SK-N-SH treated with all-trans-retinoic acid at 6 μM for 48 hours (cell line): Measurements from ENCODE around the gene LCN9.

ENCODE experiments used
- ATAC-seq: fragments of 200-7000 bp; cut with Tn5 transposase; 3 replicates; pipeline ENCODE4 v1.9.1; 2020; ENCODE audit warnings: mild to moderate bottlenecking, moderate library complexity
- ARNTL ChIP-seq: fragments of 450-650 bp; formaldehyde crosslinking; IDR thresholded peaks from 2 replicates; pipeline ENCODE4 v1.5.0; 2020; ENCODE audit warnings: low read depth, mild to moderate bottlenecking, moderate library complexity, borderline replicate concordance
- BACH2 ChIP-seq: fragments of 250-450 bp; sonication (Bioruptor Pico); IDR thresholded peaks from 2 replicates; pipeline ENCODE4 v1.9.0; 2021; ENCODE audit warnings: mild to moderate bottlenecking, borderline replicate concordance
- CSDC2 ChIP-seq: fragments of 250-450 bp; sonication (Bioruptor Pico); IDR thresholded peaks from 2 replicates; pipeline ENCODE4 v1.5.0; 2020; ENCODE audit warnings: mild to moderate bottlenecking, moderate library complexity
- ESRRG ChIP-seq: fragments of 250-450 bp; sonication (Bioruptor Pico); IDR thresholded peaks from 2 replicates; pipeline ENCODE4 v1.6.1; 2021; ENCODE audit warnings: mild to moderate bottlenecking
- GLIS3 ChIP-seq: fragments of 250-450 bp; sonication (Bioruptor Pico); IDR thresholded peaks from 2 replicates; pipeline ENCODE4 v1.5.0; 2020; ENCODE audit warnings: mild to moderate bottlenecking, moderate library complexity
- ISL1 ChIP-seq: fragments of 250-450 bp; sonication (Bioruptor Pico); IDR thresholded peaks from 2 replicates; pipeline ENCODE4 v2.1.2; 2022; ENCODE audit warnings: mild to moderate bottlenecking, moderate library complexity
- PPARA ChIP-seq: fragments of 250-450 bp; sonication (Bioruptor Pico); IDR thresholded peaks from 2 replicates; pipeline ENCODE4 v1.5.0; 2020; ENCODE audit warnings: mild to moderate bottlenecking, borderline replicate concordance
- RARB ChIP-seq: fragments of 250-450 bp; sonication (Bioruptor Pico); IDR thresholded peaks from 2 replicates; pipeline ENCODE4 v1.8.0; 2021; ENCODE audit warnings: mild to moderate bottlenecking, moderate library complexity
- SNAI2 ChIP-seq: fragments of 250-450 bp; sonication (Bioruptor Pico); IDR thresholded peaks from 2 replicates; pipeline ENCODE4 v1.5.0; 2020; ENCODE audit warnings: mild to moderate bottlenecking, moderate library complexity
- TCF4 ChIP-seq: fragments of 250-450 bp; sonication (Bioruptor Pico); IDR thresholded peaks from 2 replicates; pipeline ENCODE4 v1.8.0; 2021; ENCODE audit warnings: mild to moderate bottlenecking, moderate library complexity, borderline replicate concordance
- ZC3H10 ChIP-seq: fragments of 250-450 bp; sonication (Bioruptor Pico); IDR thresholded peaks from 2 replicates; pipeline ENCODE4 v1.5.1; 2021; ENCODE audit warnings: mild to moderate bottlenecking, moderate library complexity
- ZFP3 ChIP-seq: fragments of 250-450 bp; sonication (Bioruptor Pico); IDR thresholded peaks from 2 replicates; pipeline ENCODE4 v1.5.0; 2020; ENCODE audit warnings: mild to moderate bottlenecking, moderate library complexity
- ZFP30 ChIP-seq: fragments of 450-650 bp; formaldehyde crosslinking; IDR thresholded peaks from 2 replicates; pipeline ENCODE4 v1.5.0; 2022; ENCODE audit warnings: mild to moderate bottlenecking, moderate library complexity
- ZNF565 ChIP-seq: fragments of 450-650 bp; formaldehyde crosslinking; conservative IDR thresholded peaks from 2 replicates; pipeline ENCODE4 v1.5.0; 2020; ENCODE audit warnings: low read depth, mild to moderate bottlenecking, moderate library complexity
- ZNF70 ChIP-seq: fragments of 450-650 bp; formaldehyde crosslinking; IDR thresholded peaks from 2 replicates; pipeline ENCODE4 v1.5.0; 2020; ENCODE audit warnings: mild to moderate bottlenecking, moderate library complexity
- ZNF8 ChIP-seq: fragments of 450-650 bp; formaldehyde crosslinking; IDR thresholded peaks from 2 replicates; pipeline ENCODE4 v1.5.0; 2020; ENCODE audit warnings: mild to moderate bottlenecking, moderate library complexity
- TF ChIP-seq, protein P1 (sequence below): fragments of 250-450 bp; sonication (Bioruptor Pico); IDR thresholded peaks from 2 replicates; pipeline ENCODE4 v1.8.0; 2020; ENCODE audit warnings: mild to moderate bottlenecking, moderate library complexity, borderline replicate concordance
- TF ChIP-seq, protein P2 (sequence below): fragments of 250-450 bp; sonication (Bioruptor Pico); IDR thresholded peaks from 2 replicates; pipeline ENCODE4 v1.5.1; 2020; ENCODE audit warnings: low read depth, mild to moderate bottlenecking, moderate library complexity
- TF ChIP-seq, protein P3 (sequence below): fragments of 250-450 bp; sonication (Bioruptor Pico); IDR thresholded peaks from 2 replicates; pipeline ENCODE4 v1.8.0; 2021; ENCODE audit warnings: low read depth, mild to moderate bottlenecking, moderate library complexity, borderline replicate concordance
- TF ChIP-seq, protein P4 (sequence below): fragments of 250-450 bp; sonication (Bioruptor Pico); IDR thresholded peaks from 2 replicates; pipeline ENCODE4 v1.5.1; 2021; ENCODE audit warnings: mild to moderate bottlenecking, moderate library complexity

The LCN9 gene

DNA sequence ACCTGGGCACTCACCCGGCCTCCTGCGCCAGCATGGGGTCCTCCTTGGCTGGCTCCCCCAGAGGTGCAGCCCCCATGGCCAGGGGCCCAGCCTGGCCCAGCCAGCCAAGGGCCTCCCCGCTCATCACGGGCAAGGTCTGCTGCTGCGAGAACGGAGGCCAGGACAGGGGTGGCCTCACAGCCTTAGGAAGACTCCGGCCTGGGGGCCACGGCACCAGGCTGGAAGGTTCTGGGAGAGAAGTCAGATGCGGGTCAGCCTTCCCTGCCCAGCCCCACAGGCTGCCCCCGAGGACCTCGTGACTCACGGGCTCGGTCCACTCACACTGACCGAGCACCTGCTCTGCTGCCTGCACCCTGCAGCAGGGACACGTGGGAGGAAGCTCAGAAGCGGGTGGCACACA is 31.9 kb downstream of the LCN9 start:
- TF ChIP-seq, protein P1, sequence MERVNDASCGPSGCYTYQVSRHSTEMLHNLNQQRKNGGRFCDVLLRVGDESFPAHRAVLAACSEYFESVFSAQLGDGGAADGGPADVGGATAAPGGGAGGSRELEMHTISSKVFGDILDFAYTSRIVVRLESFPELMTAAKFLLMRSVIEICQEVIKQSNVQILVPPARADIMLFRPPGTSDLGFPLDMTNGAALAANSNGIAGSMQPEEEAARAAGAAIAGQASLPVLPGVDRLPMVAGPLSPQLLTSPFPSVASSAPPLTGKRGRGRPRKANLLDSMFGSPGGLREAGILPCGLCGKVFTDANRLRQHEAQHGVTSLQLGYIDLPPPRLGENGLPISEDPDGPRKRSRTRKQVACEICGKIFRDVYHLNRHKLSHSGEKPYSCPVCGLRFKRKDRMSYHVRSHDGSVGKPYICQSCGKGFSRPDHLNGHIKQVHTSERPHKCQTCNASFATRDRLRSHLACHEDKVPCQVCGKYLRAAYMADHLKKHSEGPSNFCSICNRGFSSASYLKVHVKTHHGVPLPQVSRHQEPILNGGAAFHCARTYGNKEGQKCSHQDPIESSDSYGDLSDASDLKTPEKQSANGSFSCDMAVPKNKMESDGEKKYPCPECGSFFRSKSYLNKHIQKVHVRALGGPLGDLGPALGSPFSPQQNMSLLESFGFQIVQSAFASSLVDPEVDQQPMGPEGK, result no peak
- no peak for TF ChIP-seq CSDC2 (CRISPR knock-in tag)
- no peak for TF ChIP-seq ZFP3 (CRISPR knock-in tag)
- TF ChIP-seq ZNF565, result no peak
- TF ChIP-seq BACH2 (CRISPR knock-in tag), result no peak
- TF ChIP-seq ZFP30 (CRISPR knock-in tag), result no peak
- TF ChIP-seq, protein P2, sequence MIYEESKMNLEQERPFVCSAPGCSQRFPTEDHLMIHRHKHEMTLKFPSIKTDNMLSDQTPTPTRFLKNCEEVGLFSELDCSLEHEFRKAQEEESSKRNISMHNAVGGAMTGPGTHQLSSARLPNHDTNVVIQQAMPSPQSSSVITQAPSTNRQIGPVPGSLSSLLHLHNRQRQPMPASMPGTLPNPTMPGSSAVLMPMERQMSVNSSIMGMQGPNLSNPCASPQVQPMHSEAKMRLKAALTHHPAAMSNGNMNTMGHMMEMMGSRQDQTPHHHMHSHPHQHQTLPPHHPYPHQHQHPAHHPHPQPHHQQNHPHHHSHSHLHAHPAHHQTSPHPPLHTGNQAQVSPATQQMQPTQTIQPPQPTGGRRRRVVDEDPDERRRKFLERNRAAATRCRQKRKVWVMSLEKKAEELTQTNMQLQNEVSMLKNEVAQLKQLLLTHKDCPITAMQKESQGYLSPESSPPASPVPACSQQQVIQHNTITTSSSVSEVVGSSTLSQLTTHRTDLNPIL (CRISPR knock-in tag), result no peak
- TF ChIP-seq ZNF8 (CRISPR knock-in tag), result no peak
- no peak for TF ChIP-seq ZC3H10 (CRISPR knock-in tag)
- no peak for TF ChIP-seq ESRRG (CRISPR knock-in tag)
- TF ChIP-seq ZNF70 (CRISPR knock-in tag), result no peak
- no peak for ATAC-seq

DNA sequence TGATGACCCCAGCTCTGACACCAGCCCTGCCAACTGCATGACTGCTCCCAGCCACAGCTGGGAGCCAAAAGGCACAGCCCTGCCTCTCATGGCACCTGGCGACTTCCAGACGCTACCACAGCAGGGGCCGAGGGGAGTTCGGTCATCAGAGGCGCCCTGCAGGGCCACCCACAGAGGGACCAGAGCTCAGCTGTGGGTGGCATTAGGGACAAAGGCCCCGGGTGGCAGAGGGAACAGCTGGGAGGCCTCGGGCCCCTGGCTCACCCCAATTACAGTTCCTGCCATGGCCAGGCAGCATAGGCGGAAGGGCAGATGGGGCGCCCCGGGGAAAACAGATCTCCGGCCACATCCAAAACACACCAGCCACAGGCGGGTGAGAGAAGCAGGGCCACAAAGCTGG is 32.5 kb downstream of the LCN9 start:
- no peak for ATAC-seq
- TF ChIP-seq ESRRG (CRISPR knock-in tag), result no peak
- TF ChIP-seq, protein P3, sequence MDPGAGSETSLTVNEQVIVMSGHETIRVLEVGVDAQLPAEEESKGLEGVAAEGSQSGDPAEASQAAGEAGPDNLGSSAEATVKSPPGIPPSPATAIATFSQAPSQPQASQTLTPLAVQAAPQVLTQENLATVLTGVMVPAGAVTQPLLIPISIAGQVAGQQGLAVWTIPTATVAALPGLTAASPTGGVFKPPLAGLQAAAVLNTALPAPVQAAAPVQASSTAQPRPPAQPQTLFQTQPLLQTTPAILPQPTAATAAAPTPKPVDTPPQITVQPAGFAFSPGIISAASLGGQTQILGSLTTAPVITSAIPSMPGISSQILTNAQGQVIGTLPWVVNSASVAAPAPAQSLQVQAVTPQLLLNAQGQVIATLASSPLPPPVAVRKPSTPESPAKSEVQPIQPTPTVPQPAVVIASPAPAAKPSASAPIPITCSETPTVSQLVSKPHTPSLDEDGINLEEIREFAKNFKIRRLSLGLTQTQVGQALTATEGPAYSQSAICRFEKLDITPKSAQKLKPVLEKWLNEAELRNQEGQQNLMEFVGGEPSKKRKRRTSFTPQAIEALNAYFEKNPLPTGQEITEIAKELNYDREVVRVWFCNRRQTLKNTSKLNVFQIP, result no peak
- TF ChIP-seq TCF4 (CRISPR knock-in tag), result no peak
- no peak for TF ChIP-seq ZNF70 (CRISPR knock-in tag)
- no peak for TF ChIP-seq PPARA (CRISPR knock-in tag)
- TF ChIP-seq GLIS3 (CRISPR knock-in tag), result no peak
- TF ChIP-seq ARNTL (CRISPR knock-in tag), result no peak

DNA sequence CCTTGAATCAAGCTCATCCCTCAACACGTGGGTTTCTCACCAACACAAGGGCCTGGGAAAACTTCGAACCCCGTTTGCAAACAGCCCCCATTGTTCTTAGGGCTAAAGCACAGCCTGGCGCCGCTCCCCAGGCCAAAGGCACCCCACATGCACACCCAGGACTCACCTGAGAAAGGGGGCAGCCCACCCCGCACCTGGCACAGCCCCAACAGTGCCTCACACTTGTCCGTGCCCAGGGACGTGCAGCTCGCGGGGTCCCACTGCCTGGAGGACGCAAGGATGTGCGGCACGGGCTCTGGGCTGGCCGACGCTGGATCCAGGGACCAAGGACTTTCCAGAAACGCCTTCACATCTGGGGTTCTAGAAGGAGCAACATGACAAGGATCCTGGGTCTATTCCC is 33.3 kb downstream of the LCN9 start:
- no peak for ATAC-seq
- no peak for TF ChIP-seq ZFP3 (CRISPR knock-in tag)
- no peak for TF ChIP-seq ZNF565
- TF ChIP-seq, protein P1, result no peak
- TF ChIP-seq SNAI2 (CRISPR knock-in tag), result no peak
- no peak for TF ChIP-seq ISL1
- TF ChIP-seq, protein P2 (CRISPR knock-in tag), result no peak
- TF ChIP-seq ZNF8 (CRISPR knock-in tag), result no peak
- TF ChIP-seq ARNTL (CRISPR knock-in tag), result no peak
- TF ChIP-seq BACH2 (CRISPR knock-in tag), result no peak
- no peak for TF ChIP-seq ZFP30 (CRISPR knock-in tag)
- no peak for TF ChIP-seq CSDC2 (CRISPR knock-in tag)
- TF ChIP-seq PPARA (CRISPR knock-in tag), result no peak
- TF ChIP-seq, protein P4, sequence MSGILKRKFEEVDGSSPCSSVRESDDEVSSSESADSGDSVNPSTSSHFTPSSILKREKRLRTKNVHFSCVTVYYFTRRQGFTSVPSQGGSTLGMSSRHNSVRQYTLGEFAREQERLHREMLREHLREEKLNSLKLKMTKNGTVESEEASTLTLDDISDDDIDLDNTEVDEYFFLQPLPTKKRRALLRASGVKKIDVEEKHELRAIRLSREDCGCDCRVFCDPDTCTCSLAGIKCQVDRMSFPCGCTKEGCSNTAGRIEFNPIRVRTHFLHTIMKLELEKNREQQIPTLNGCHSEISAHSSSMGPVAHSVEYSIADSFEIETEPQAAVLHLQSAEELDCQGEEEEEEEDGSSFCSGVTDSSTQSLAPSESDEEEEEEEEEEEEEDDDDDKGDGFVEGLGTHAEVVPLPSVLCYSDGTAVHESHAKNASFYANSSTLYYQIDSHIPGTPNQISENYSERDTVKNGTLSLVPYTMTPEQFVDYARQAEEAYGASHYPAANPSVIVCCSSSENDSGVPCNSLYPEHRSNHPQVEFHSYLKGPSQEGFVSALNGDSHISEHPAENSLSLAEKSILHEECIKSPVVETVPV (CRISPR knock-in tag), result no peak
- TF ChIP-seq ESRRG (CRISPR knock-in tag), result no peak
- TF ChIP-seq TCF4 (CRISPR knock-in tag), result no peak
- no peak for TF ChIP-seq RARB
- TF ChIP-seq, all 23 proteins: peak for 0
